H9 (cell line): ENCODE data around the gene CCDC71L. TPM values are rescaled to one million over a fixed set of nuclear protein-coding genes. Genes with fewer than 3 reads are reported as not detected.

Experiments used
- DNase-seq: peaks from one replicate; pipeline ENCODE4 v3.0.0-alpha.2; 2017
- H2AFZ ChIP-seq: one replicate; pipeline ENCODE4 v1.6.1; 2013; ENCODE audit warnings: mild to moderate bottlenecking, low read length, control low read depth, moderate library complexity
- H2AK5ac ChIP-seq: 2 replicates; pipeline ENCODE4 v1.6.1; 2013; ENCODE audit warnings: low read length, control low read depth, mixed read lengths; ENCODE audit not compliant: insufficient read length
- H2BK120ac ChIP-seq: one replicate; pipeline ENCODE4 v1.6.1; 2013; ENCODE audit warnings: low read depth, mild to moderate bottlenecking, low read length, control low read depth, inconsistent platforms; ENCODE audit not compliant: poor library complexity, severe bottlenecking
- H2BK12ac ChIP-seq: 2 replicates; pipeline ENCODE4 v1.6.1; 2013; ENCODE audit warnings: low read length, control low read depth, mixed read lengths, low read depth; ENCODE audit not compliant: insufficient read length
- H2BK15ac ChIP-seq: 2 replicates; pipeline ENCODE4 v1.6.1; 2013; ENCODE audit warnings: low read depth, low read length, control low read depth
- H2BK20ac ChIP-seq: one replicate; pipeline ENCODE4 v1.6.1; 2013; ENCODE audit warnings: low read depth, mild to moderate bottlenecking, low read length, control low read depth, inconsistent platforms; ENCODE audit not compliant: poor library complexity, severe bottlenecking
- H2BK5ac ChIP-seq: 2 replicates; pipeline ENCODE4 v1.6.1; 2013; ENCODE audit warnings: low read length, control low read depth, mixed read lengths; ENCODE audit not compliant: insufficient read length
- H3K14ac ChIP-seq: 2 replicates; pipeline ENCODE4 v1.6.1; 2013; ENCODE audit warnings: low read length, control low read depth; ENCODE audit not compliant: insufficient read depth
- H3K18ac ChIP-seq: 2 replicates; pipeline ENCODE4 v1.6.1; 2013; ENCODE audit warnings: low read depth, mild to moderate bottlenecking, mixed read lengths, low read length, control low read depth; ENCODE audit not compliant: insufficient read length
- H3K23ac ChIP-seq: 2 replicates; pipeline ENCODE4 v1.6.1; 2013; ENCODE audit warnings: low read length, control low read depth, mixed read lengths, low read depth; ENCODE audit not compliant: insufficient read length
- H3K23me2 ChIP-seq: 2 replicates; pipeline ENCODE4 v1.6.1; 2013; ENCODE audit warnings: low read depth, mild to moderate bottlenecking, mixed read lengths, low read length, control low read depth; ENCODE audit not compliant: insufficient read length, poor library complexity, severe bottlenecking
- H3K27ac ChIP-seq: 2 replicates; pipeline ENCODE4 v1.5.1; 2013; ENCODE audit warnings: low read length, control low read depth, mixed read lengths, low read depth; ENCODE audit not compliant: insufficient read length
- H3K27me3 ChIP-seq: 2 replicates; pipeline ENCODE4 v1.6.1; 2013; ENCODE audit warnings: low read length, control low read depth, inconsistent platforms; ENCODE audit not compliant: insufficient read depth
- H3K4ac ChIP-seq: 2 replicates; pipeline ENCODE4 v1.6.1; 2013; ENCODE audit warnings: low read depth, mild to moderate bottlenecking, control low read depth, inconsistent platforms, low read length, moderate library complexity
- H3K4me1 ChIP-seq: 2 replicates; pipeline ENCODE4 v1.6.1; 2013; ENCODE audit warnings: low read length, control low read depth, inconsistent platforms; ENCODE audit not compliant: insufficient read depth
- H3K4me2 ChIP-seq: 2 replicates; pipeline ENCODE4 v1.6.1; 2013; ENCODE audit warnings: low read length, control low read depth, mixed read lengths; ENCODE audit not compliant: insufficient read length, insufficient read depth
- H3K56ac ChIP-seq: 2 replicates; pipeline ENCODE4 v1.6.1; 2013; ENCODE audit warnings: low read depth, mild to moderate bottlenecking, mixed read lengths, low read length, control low read depth; ENCODE audit not compliant: insufficient read length
- H3K79me1 ChIP-seq: 2 replicates; pipeline ENCODE4 v1.6.1; 2013; ENCODE audit warnings: low read depth, mild to moderate bottlenecking, moderate library complexity, low read length, control low read depth, inconsistent platforms; ENCODE audit not compliant: insufficient read depth, poor library complexity, severe bottlenecking
- H3K79me2 ChIP-seq: 2 replicates; pipeline ENCODE4 v1.6.1; 2013; ENCODE audit warnings: low read length, control low read depth, inconsistent platforms; ENCODE audit not compliant: insufficient read depth
- H3K9ac ChIP-seq: 2 replicates; pipeline ENCODE4 v1.6.1; 2013; ENCODE audit warnings: low read length, control low read depth, mixed read lengths; ENCODE audit not compliant: insufficient read length; ENCODE audit errors: extremely low read depth
- H3K9me3 ChIP-seq: one replicate; pipeline ENCODE4 v1.6.1; 2013; ENCODE audit warnings: low read depth, low read length, inconsistent platforms; ENCODE audit not compliant: control insufficient read depth
- H3T11ph ChIP-seq: one replicate; pipeline ENCODE4 v1.6.1; 2013; ENCODE audit warnings: mild to moderate bottlenecking, low read length, control low read depth, inconsistent platforms
- H4K20me1 ChIP-seq: one replicate; pipeline ENCODE4 v1.6.1; 2013; ENCODE audit not compliant: control insufficient read depth, insufficient read length, insufficient read depth
- H4K5ac ChIP-seq: 2 replicates; pipeline ENCODE4 v1.6.1; 2013; ENCODE audit warnings: low read depth, mild to moderate bottlenecking, mixed read lengths, low read length, control low read depth; ENCODE audit not compliant: insufficient read length
- H4K8ac ChIP-seq: replicated peaks from 2 replicates; pipeline ENCODE4 v1.6.1; 2013; ENCODE audit warnings: low read length, control low read depth, mixed read lengths, low read depth; ENCODE audit not compliant: insufficient read length
- H4K91ac ChIP-seq: 2 replicates; pipeline ENCODE4 v1.6.1; 2013; ENCODE audit warnings: low read depth, mild to moderate bottlenecking, moderate library complexity, mixed read lengths, low read length, control low read depth; ENCODE audit not compliant: insufficient read length
- H3K27ac Mint-ChIP-seq, 3 experiments: 2 replicates in 2 of 3; 3 replicates in 1 of 3; pipeline ENCODE4 v1.8.0; 2020 to 2021; ENCODE audit warnings: mixed read lengths in 3 of 3, mild to moderate bottlenecking in 1 of 3, moderate library complexity in 1 of 3
- H3K27me3 Mint-ChIP-seq: 2 replicates; pipeline ENCODE4 v1.8.0; 2021; ENCODE audit warnings: low read depth, mild to moderate bottlenecking, moderate library complexity, mixed read lengths
- H3K36me3 Mint-ChIP-seq, 3 experiments: 2 replicates in 2 of 3; 3 replicates in 1 of 3; pipeline ENCODE4 v1.8.0; 2020 to 2021; ENCODE audit warnings: low read depth in 3 of 3, mixed read lengths in 3 of 3; ENCODE audit not compliant: insufficient read depth in 1 of 3
- H3K4me1 Mint-ChIP-seq, 2 experiments: 2 replicates each; pipeline ENCODE4 v1.8.0; 2020; ENCODE audit warnings: mixed read lengths in 2 of 2
- H3K4me3 Mint-ChIP-seq, 2 experiments: 2 replicates in 1 of 2; 3 replicates in 1 of 2; pipeline ENCODE4 v1.8.0; 2020 to 2021; ENCODE audit warnings: mild to moderate bottlenecking in 2 of 2, mixed read lengths in 2 of 2, moderate library complexity in 1 of 2
- H3K9me3 Mint-ChIP-seq, 2 experiments: 2 replicates in 1 of 2; 3 replicates in 1 of 2; pipeline ENCODE4 v1.8.0; 2020; ENCODE audit warnings: mild to moderate bottlenecking in 2 of 2, mixed read lengths in 2 of 2, moderate library complexity in 1 of 2
- WGBS: extraction: QIAGEN DNeasy Blood & Tissue Kit; methylation state at CpG from one replicate; pipeline ENCODE4 v1.1.7; 2013; ENCODE audit warnings: missing lambda C conversion rate, low lambda C conversion rate, mixed read lengths; ENCODE audit not compliant: insufficient read length; ENCODE audit errors: extremely low coverage; 5-methylcytosine and 5-hydroxymethylcytosine counted together
- total RNA-seq: library from RNA; stranded (reverse); gene quantifications from 2 replicates; pipeline ENCODE4 v1.2.1, GENCODE V29; 2021
- TF ChIP-seq, protein P1 (sequence below): fragments of 200-600 bp; sonication (generic); conservative IDR thresholded peaks from 3 replicates; pipeline ENCODE4 v1.8.0; 2021; ENCODE audit warnings: antibody characterized with exemption, mild to moderate bottlenecking

The CCDC71L gene
- total RNA-seq, 1 experiment from 2014 or later = 13.7 TPM

DNA sequence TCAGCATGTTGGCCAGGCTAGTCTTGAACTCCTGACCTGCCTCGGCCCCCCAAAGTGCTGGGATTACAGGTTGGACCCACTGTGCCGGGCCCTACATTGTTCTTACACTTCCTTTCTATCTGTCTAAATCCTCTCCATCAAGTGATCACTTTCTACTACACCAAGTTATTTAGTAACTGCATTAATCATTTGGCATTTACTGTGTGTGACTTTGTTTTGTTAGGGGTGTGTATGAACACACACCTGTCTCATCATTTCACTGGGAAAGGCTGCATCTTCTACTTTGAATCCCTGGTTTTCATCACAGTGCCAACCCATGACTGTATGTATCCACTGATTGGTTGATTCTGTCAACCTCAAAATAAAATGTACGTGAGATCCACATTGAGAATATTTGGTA, 23.0 kb upstream of the CCDC71L start:
- H3K4me3 Mint-ChIP-seq = no peak overlapping the region
- no peak overlapping the region for H3K4ac ChIP-seq
- no peak overlapping the region for H4K5ac ChIP-seq
- WGBS = no CpG with 5 or more reads among the region's 3 CpGs
- TF ChIP-seq, protein P1, sequence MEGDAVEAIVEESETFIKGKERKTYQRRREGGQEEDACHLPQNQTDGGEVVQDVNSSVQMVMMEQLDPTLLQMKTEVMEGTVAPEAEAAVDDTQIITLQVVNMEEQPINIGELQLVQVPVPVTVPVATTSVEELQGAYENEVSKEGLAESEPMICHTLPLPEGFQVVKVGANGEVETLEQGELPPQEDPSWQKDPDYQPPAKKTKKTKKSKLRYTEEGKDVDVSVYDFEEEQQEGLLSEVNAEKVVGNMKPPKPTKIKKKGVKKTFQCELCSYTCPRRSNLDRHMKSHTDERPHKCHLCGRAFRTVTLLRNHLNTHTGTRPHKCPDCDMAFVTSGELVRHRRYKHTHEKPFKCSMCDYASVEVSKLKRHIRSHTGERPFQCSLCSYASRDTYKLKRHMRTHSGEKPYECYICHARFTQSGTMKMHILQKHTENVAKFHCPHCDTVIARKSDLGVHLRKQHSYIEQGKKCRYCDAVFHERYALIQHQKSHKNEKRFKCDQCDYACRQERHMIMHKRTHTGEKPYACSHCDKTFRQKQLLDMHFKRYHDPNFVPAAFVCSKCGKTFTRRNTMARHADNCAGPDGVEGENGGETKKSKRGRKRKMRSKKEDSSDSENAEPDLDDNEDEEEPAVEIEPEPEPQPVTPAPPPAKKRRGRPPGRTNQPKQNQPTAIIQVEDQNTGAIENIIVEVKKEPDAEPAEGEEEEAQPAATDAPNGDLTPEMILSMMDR = no peak
- H2BK120ac ChIP-seq = no peak overlapping the region
- H2BK15ac ChIP-seq = no peak overlapping the region
- H3K4me1 Mint-ChIP-seq = no peaks in the 10 kb centered on the region
- H3K79me1 ChIP-seq = no peaks in the 10 kb centered on the region
- no peak overlapping the region for H2AFZ ChIP-seq
- H4K91ac ChIP-seq = no peak overlapping the region
- no peak overlapping the region for H3K18ac ChIP-seq
- no peak overlapping the region for H3T11ph ChIP-seq
- H3K4me2 ChIP-seq = no peak overlapping the region
- H3K56ac ChIP-seq = no peak overlapping the region
- H2BK12ac ChIP-seq = no peak overlapping the region
- no peaks in the 10 kb centered on the region for H3K4me1 ChIP-seq
- no peak overlapping the region for H3K27ac ChIP-seq
- H3K27ac Mint-ChIP-seq = no peak overlapping the region
- H4K20me1 ChIP-seq = no peaks in the 10 kb centered on the region
- H3K9ac ChIP-seq = no peak overlapping the region
- H2AK5ac ChIP-seq = no peak overlapping the region
- peaks cover 6% of the 10 kb centered on the region for H3K27me3 Mint-ChIP-seq
- no peaks in the 10 kb centered on the region for H3K79me2 ChIP-seq
- H2BK20ac ChIP-seq = no peak overlapping the region
- H2BK5ac ChIP-seq = no peak overlapping the region
- H3K23me2 ChIP-seq = no peaks in the 10 kb centered on the region
- H3K9me3 ChIP-seq = no peaks in the 10 kb centered on the region
- no peak overlapping the region for H4K8ac ChIP-seq
- H3K36me3 Mint-ChIP-seq = peaks cover 0 to 5% (median 0%) of the 10 kb centered on the region in 3 experiments; a peak in 1 of 7 replicates
- H3K9me3 Mint-ChIP-seq = peaks cover 9 to 10% of the 10 kb centered on the region in 2 experiments; a peak in 4 of 5 replicates
- no peaks in the 10 kb centered on the region for H3K27me3 ChIP-seq
- no peak overlapping the region for H3K14ac ChIP-seq
- H3K23ac ChIP-seq = no peak overlapping the region
- no peak for DNase-seq
